ENCODE data around the gene POLE. TPM values are rescaled to one million over a fixed set of nuclear protein-coding genes. Genes with fewer than 3 reads are reported as not detected.
"Not testable (repeated sequence)": the region's sequence is repeated elsewhere in the genome, so short reads cannot be mapped to it uniquely, and the experiment has no call there.

Gene POLE
- total RNA-seq, 1 donor = 19.6 TPM

GRCh38 chr12:132599502-132599901, 87.6 kb downstream of the POLE start:
- H3K4me1 ChIP-seq (ENCODE audit: insufficient read depth, low read length) = peaks cover 12% of the 10 kb centered on the region
- not testable (repeated sequence) for H3K27me3 ChIP-seq (ENCODE audit: insufficient read depth, low read length); H3K4me3 ChIP-seq (ENCODE audit: low read length); H3K9me3 ChIP-seq (ENCODE audit: low read depth, low read length)

GRCh38 chr12:132597333-132598316, 89.5 kb downstream of the POLE start:
- peaks cover 12% of the 10 kb centered on the region for H3K4me1 ChIP-seq (ENCODE audit: insufficient read depth, low read length)
- no peaks in the 10 kb centered on the region for H3K27me3 ChIP-seq (ENCODE audit: insufficient read depth, low read length)
- H3K4me3 ChIP-seq (ENCODE audit: low read length) = peak overlapping the region; percentile 10
- no peaks in the 10 kb centered on the region for H3K9me3 ChIP-seq (ENCODE audit: low read depth, low read length)

- H3K4me3 ChIP-seq (ENCODE audit: low read length) = no peak overlapping the region
- H3K4me1 ChIP-seq (ENCODE audit: insufficient read depth, low read length) = peaks cover 12% of the 10 kb centered on the region
- no peaks in the 10 kb centered on the region for H3K27me3 ChIP-seq (ENCODE audit: insufficient read depth, low read length)
- no peaks in the 10 kb centered on the region for H3K9me3 ChIP-seq (ENCODE audit: low read depth, low read length)
Observed at GRCh38 chr12:132596016-132596415, 91.1 kb downstream of the POLE start.

- no peaks in the 10 kb centered on the region for H3K9me3 ChIP-seq (ENCODE audit: low read depth, low read length)
- peaks cover 9% of the 10 kb centered on the region for H3K4me1 ChIP-seq (ENCODE audit: insufficient read depth, low read length)
- H3K27me3 ChIP-seq (ENCODE audit: insufficient read depth, low read length) = no peaks in the 10 kb centered on the region
- no peak overlapping the region for H3K4me3 ChIP-seq (ENCODE audit: low read length)
Observed at GRCh38 chr12:132595183-132595582, 92.0 kb downstream of the POLE start.

- Histone ChIP-seq H3K27me3 (ENCODE audit: insufficient read depth, low read length) (no peaks in the 10 kb centered on the region), H3K4me3 (ENCODE audit: low read length) (no peak overlapping the region), H3K9me3 (ENCODE audit: low read depth, low read length) (no peaks in the 10 kb centered on the region), H3K4me1 (ENCODE audit: insufficient read depth, low read length) (peaks cover 5% of the 10 kb centered on the region)
Observed at GRCh38 chr12:132593938-132594358, 93.2 kb downstream of the POLE start.

- Histone ChIP-seq H3K4me3 (ENCODE audit: low read length) (no peak overlapping the region), H3K9me3 (ENCODE audit: low read depth, low read length) (no peaks in the 10 kb centered on the region), H3K4me1 (ENCODE audit: insufficient read depth, low read length) (peaks cover 5% of the 10 kb centered on the region), H3K27me3 (ENCODE audit: insufficient read depth, low read length) (no peaks in the 10 kb centered on the region)
Observed at GRCh38 chr12:132593521-132593920, 93.6 kb downstream of the POLE start.

- Histone ChIP-seq H3K4me1 (ENCODE audit: insufficient read depth, low read length) (peaks cover 5% of the 10 kb centered on the region), H3K9me3 (ENCODE audit: low read depth, low read length) (no peaks in the 10 kb centered on the region), H3K27me3 (ENCODE audit: insufficient read depth, low read length) (no peaks in the 10 kb centered on the region), H3K4me3 (ENCODE audit: low read length) (no peak overlapping the region)
Observed at GRCh38 chr12:132593071-132593470, 94.1 kb downstream of the POLE start.

GRCh38 chr12:132592282-132592970, 94.7 kb downstream of the POLE start:
- Histone ChIP-seq H3K4me1 (ENCODE audit: insufficient read depth, low read length) (peaks cover 2% of the 10 kb centered on the region), H3K27me3 (ENCODE audit: insufficient read depth, low read length) (no peaks in the 10 kb centered on the region), H3K9me3 (ENCODE audit: low read depth, low read length) (no peaks in the 10 kb centered on the region), H3K4me3 (ENCODE audit: low read length) (no peak overlapping the region)

GRCh38 chr12:132591107-132591935, 95.8 kb downstream of the POLE start:
- Histone ChIP-seq H3K4me3 (ENCODE audit: low read length) (no peak overlapping the region), H3K27me3 (ENCODE audit: insufficient read depth, low read length) (no peaks in the 10 kb centered on the region), H3K4me1 (ENCODE audit: insufficient read depth, low read length) (no peaks in the 10 kb centered on the region), H3K9me3 (ENCODE audit: low read depth, low read length) (no peaks in the 10 kb centered on the region)

- no peaks in the 10 kb centered on the region for H3K4me1 ChIP-seq (ENCODE audit: insufficient read depth, low read length)
- no peaks in the 10 kb centered on the region for H3K9me3 ChIP-seq (ENCODE audit: low read depth, low read length)
- no peaks in the 10 kb centered on the region for H3K27me3 ChIP-seq (ENCODE audit: insufficient read depth, low read length)
- no peak overlapping the region for H3K4me3 ChIP-seq (ENCODE audit: low read length)
Observed at GRCh38 chr12:132588821-132589669, 98.1 kb downstream of the POLE start.

- Histone ChIP-seq H3K4me3 (ENCODE audit: low read length) (no peak overlapping the region), H3K9me3 (ENCODE audit: low read depth, low read length) (no peaks in the 10 kb centered on the region), H3K27me3 (ENCODE audit: insufficient read depth, low read length) (no peaks in the 10 kb centered on the region), H3K4me1 (ENCODE audit: insufficient read depth, low read length) (no peaks in the 10 kb centered on the region)
Observed at GRCh38 chr12:132588319-132588718, 98.8 kb downstream of the POLE start.

- no peak overlapping the region for H3K4me3 ChIP-seq (ENCODE audit: low read length)
- H3K4me1 ChIP-seq (ENCODE audit: insufficient read depth, low read length) = no peaks in the 10 kb centered on the region
- no peaks in the 10 kb centered on the region for H3K9me3 ChIP-seq (ENCODE audit: low read depth, low read length)
- H3K27me3 ChIP-seq (ENCODE audit: insufficient read depth, low read length) = no peaks in the 10 kb centered on the region
Observed at GRCh38 chr12:132587781-132588180, 99.4 kb downstream of the POLE start.

GRCh38 chr12:132586929-132587328, 100.2 kb downstream of the POLE start:
- no peaks in the 10 kb centered on the region for H3K9me3 ChIP-seq (ENCODE audit: low read depth, low read length)
- H3K4me1 ChIP-seq (ENCODE audit: insufficient read depth, low read length) = no peaks in the 10 kb centered on the region
- H3K27me3 ChIP-seq (ENCODE audit: insufficient read depth, low read length) = no peaks in the 10 kb centered on the region
- H3K4me3 ChIP-seq (ENCODE audit: low read length) = no peak overlapping the region

GRCh38 chr12:132585177-132585576, 102.0 kb downstream of the POLE start:
- H3K4me3 ChIP-seq (ENCODE audit: low read length) = no peak overlapping the region
- H3K4me1 ChIP-seq (ENCODE audit: insufficient read depth, low read length) = no peaks in the 10 kb centered on the region
- no peaks in the 10 kb centered on the region for H3K9me3 ChIP-seq (ENCODE audit: low read depth, low read length)
- H3K27me3 ChIP-seq (ENCODE audit: insufficient read depth, low read length) = no peaks in the 10 kb centered on the region
